Measurements from ENCODE around the gene HIRIP3. TPM values are rescaled to one million over a fixed set of nuclear protein-coding genes. Genes with fewer than 3 reads are reported as not detected.

Gene HIRIP3
- total and polyA plus RNA-seq, 2 experiments from 2014 or later: 10.4 to 18.5 TPM

- no peak for TF ChIP-seq CTCF (conservative IDR thresholded peaks at IDR 0.05; ENCODE audit: low read depth in 2 of 2)
- TF ChIP-seq ZNF114 (CRISPR knock-in tag; IDR thresholded peaks at IDR 0.05): no peak
- TF ChIP-seq ZNF331 (CRISPR knock-in tag; IDR thresholded peaks at IDR 0.05; ENCODE audit: low read depth): no peak
- TF ChIP-seq CREB1 (CRISPR knock-in tag; IDR thresholded peaks at IDR 0.05; ENCODE audit: low read depth): no peak
- no peak for TF ChIP-seq POLR2AphosphoS5 (IDR thresholded peaks at IDR 0.05; ENCODE audit: low read depth)
- TF ChIP-seq JUNB (IDR thresholded peaks at IDR 0.05; ENCODE audit: unreplicated experiment): no peak
- no peak for TF ChIP-seq EZH2phosphoT487 (IDR thresholded peaks at IDR 0.05; ENCODE audit: unreplicated experiment)
Measured at GRCh38 chr16:30004811-30005242, 9.4 kb upstream of the HIRIP3 start (continued).

GRCh38 chr16:30004424-30004776 is 9.0 kb upstream of the HIRIP3 start:
- peaks cover 49% of the 10 kb centered on the region for H3K4me1 Mint-ChIP-seq

GRCh38 chr16:30003670-30004423 is 8.4 kb upstream of the HIRIP3 start:
- H3K4me3 Mint-ChIP-seq: no peak overlapping the region
- peaks cover 15% of the 10 kb centered on the region for H3K27me3 Mint-ChIP-seq (ENCODE audit: insufficient read depth, low read depth, poor library complexity)
- H3F3A ChIP-seq (replicated peaks; ENCODE audit: low read depth): no peaks in the 10 kb centered on the region
- no peaks in the 10 kb centered on the region for H3K9me3 Mint-ChIP-seq
- 0 out of 2 replicates have a peak overlapping the region, but pooled peaks have one; percentile 72 for H3K27ac Mint-ChIP-seq
- no peak for DNase-seq (ENCODE audit: low spot score)
- ATAC-seq: no peak
- peaks cover 15% of the 10 kb centered on the region; the same call in 2 of the 3 replicates for H3K36me3 Mint-ChIP-seq (ENCODE audit: low read depth)
- H3K4me1 ChIP-seq (ENCODE audit: insufficient read depth): peaks cover 18% of the 10 kb centered on the region
- H3K27me3 ChIP-seq (ENCODE audit: insufficient read depth): no peaks in the 10 kb centered on the region; the same call in 1 of the 2 replicates
- no peaks in the 10 kb centered on the region for H3K79me2 ChIP-seq (replicated peaks; ENCODE audit: insufficient read depth)
- H4K20me1 ChIP-seq (replicated peaks; ENCODE audit: insufficient read depth): peaks cover 4% of the 10 kb centered on the region; the same call in 1 of the 2 replicates
- no peak overlapping the region for H3K4me2 ChIP-seq
- H3K27ac ChIP-seq (ENCODE audit: low read depth): no peak overlapping the region
- H3K4me3 ChIP-seq: no peak overlapping the region
- H3K9me2 ChIP-seq (ENCODE audit: insufficient read depth): no peaks in the 10 kb centered on the region
- H2AFZ ChIP-seq: no peak overlapping the region
- peaks cover 46% of the 10 kb centered on the region for H3K4me1 Mint-ChIP-seq
- no peaks in the 10 kb centered on the region for H3K36me3 ChIP-seq (ENCODE audit: insufficient read depth)
- TF ChIP-seq CREB1 (CRISPR knock-in tag; IDR thresholded peaks at IDR 0.05; ENCODE audit: low read depth) (no peak), EZH2 (IDR thresholded peaks at IDR 0.05; ENCODE audit: low read depth, unreplicated experiment) (no peak), STAT1 (IDR thresholded peaks at IDR 0.05; ENCODE audit: unreplicated experiment) (no peak)
- TF ChIP-seq, protein P1, sequence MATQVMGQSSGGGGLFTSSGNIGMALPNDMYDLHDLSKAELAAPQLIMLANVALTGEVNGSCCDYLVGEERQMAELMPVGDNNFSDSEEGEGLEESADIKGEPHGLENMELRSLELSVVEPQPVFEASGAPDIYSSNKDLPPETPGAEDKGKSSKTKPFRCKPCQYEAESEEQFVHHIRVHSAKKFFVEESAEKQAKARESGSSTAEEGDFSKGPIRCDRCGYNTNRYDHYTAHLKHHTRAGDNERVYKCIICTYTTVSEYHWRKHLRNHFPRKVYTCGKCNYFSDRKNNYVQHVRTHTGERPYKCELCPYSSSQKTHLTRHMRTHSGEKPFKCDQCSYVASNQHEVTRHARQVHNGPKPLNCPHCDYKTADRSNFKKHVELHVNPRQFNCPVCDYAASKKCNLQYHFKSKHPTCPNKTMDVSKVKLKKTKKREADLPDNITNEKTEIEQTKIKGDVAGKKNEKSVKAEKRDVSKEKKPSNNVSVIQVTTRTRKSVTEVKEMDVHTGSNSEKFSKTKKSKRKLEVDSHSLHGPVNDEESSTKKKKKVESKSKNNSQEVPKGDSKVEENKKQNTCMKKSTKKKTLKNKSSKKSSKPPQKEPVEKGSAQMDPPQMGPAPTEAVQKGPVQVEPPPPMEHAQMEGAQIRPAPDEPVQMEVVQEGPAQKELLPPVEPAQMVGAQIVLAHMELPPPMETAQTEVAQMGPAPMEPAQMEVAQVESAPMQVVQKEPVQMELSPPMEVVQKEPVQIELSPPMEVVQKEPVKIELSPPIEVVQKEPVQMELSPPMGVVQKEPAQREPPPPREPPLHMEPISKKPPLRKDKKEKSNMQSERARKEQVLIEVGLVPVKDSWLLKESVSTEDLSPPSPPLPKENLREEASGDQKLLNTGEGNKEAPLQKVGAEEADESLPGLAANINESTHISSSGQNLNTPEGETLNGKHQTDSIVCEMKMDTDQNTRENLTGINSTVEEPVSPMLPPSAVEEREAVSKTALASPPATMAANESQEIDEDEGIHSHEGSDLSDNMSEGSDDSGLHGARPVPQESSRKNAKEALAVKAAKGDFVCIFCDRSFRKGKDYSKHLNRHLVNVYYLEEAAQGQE (IDR thresholded peaks at IDR 0.05; ENCODE audit: unreplicated experiment): no peak
- TF ChIP-seq, protein P2, sequence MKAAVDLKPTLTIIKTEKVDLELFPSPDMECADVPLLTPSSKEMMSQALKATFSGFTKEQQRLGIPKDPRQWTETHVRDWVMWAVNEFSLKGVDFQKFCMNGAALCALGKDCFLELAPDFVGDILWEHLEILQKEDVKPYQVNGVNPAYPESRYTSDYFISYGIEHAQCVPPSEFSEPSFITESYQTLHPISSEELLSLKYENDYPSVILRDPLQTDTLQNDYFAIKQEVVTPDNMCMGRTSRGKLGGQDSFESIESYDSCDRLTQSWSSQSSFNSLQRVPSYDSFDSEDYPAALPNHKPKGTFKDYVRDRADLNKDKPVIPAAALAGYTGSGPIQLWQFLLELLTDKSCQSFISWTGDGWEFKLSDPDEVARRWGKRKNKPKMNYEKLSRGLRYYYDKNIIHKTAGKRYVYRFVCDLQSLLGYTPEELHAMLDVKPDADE (IDR thresholded peaks at IDR 0.05): no peak

More at GRCh38 chr16:30004424-30004776, 9.0 kb upstream of the HIRIP3 start:
- ATAC-seq: no peak
- Mint-ChIP-seq H3K27ac (no peak overlapping the region), H3K36me3 (ENCODE audit: low read depth) (peaks cover 13% of the 10 kb centered on the region; the same call in 2 of the 3 replicates), H3K27me3 (ENCODE audit: insufficient read depth, low read depth, poor library complexity) (peaks cover 20% of the 10 kb centered on the region), H3K9me3 (no peaks in the 10 kb centered on the region), H3K4me3 (no peak overlapping the region)
- DNase-seq (ENCODE audit: low spot score): peak; percentile 30
- H3K4me1 ChIP-seq (ENCODE audit: insufficient read depth): peaks cover 22% of the 10 kb centered on the region
- peaks cover 4% of the 10 kb centered on the region; the same call in 1 of the 2 replicates for H4K20me1 ChIP-seq (replicated peaks; ENCODE audit: insufficient read depth)
- no peak overlapping the region for H3K27ac ChIP-seq (ENCODE audit: low read depth)
- no peak overlapping the region for H3K4me2 ChIP-seq
- no peaks in the 10 kb centered on the region for H3K79me2 ChIP-seq (replicated peaks; ENCODE audit: insufficient read depth)
- no peaks in the 10 kb centered on the region for H3F3A ChIP-seq (replicated peaks; ENCODE audit: low read depth)
- TF ChIP-seq JUNB (IDR thresholded peaks at IDR 0.05; ENCODE audit: unreplicated experiment) (no peak), ZNF331 (CRISPR knock-in tag; IDR thresholded peaks at IDR 0.05; ENCODE audit: low read depth) (no peak), STAT1 (IDR thresholded peaks at IDR 0.05; ENCODE audit: unreplicated experiment) (no peak)
- TF ChIP-seq, protein P2 (IDR thresholded peaks at IDR 0.05): no peak
- H2AFZ ChIP-seq: no peak overlapping the region
- no peaks in the 10 kb centered on the region for H3K9me2 ChIP-seq (ENCODE audit: insufficient read depth)
- H3K4me3 ChIP-seq: no peak overlapping the region
- H3K27me3 ChIP-seq (ENCODE audit: insufficient read depth): peaks cover 4% of the 10 kb centered on the region; the same call in 1 of the 2 replicates
- H3K36me3 ChIP-seq (ENCODE audit: insufficient read depth): no peaks in the 10 kb centered on the region

All from GM23338 (cell line).